K562 (cell line): ENCODE results near the gene GALR1. TPM values are rescaled to one million over a fixed set of nuclear protein-coding genes. Genes with fewer than 3 reads are reported as not detected.

Source experiments
- ATAC-seq: fragments of 200-7000 bp; cut with Tn5 transposase; 3 replicates; pipeline ENCODE4 v1.9.1; 2020; ENCODE audit warnings: moderate library complexity
- BruUV-seq: library from RNA; stranded (reverse); fragments of 400-500 nt; replicated peaks from 2 replicates; lab custom pipeline; 2021; lab: Mats Ljungman, UMichigan
- CTCF ChIA-PET: fragments of 300-600 bp; formaldehyde crosslinking; extraction: SDS; loops from one replicate; lab custom pipeline; 2021; ENCODE audit warnings: low intra/inter-chr PET ratio; lab: Yijun Ruan, JAX
- POLR2A ChIA-PET: fragments of 300-600, 350-650 bp; sonication (Branson Sonifier 250); formaldehyde crosslinking; extraction: SDS; loops from one replicate; lab custom pipeline; 2021; ENCODE audit warnings: antibody characterized with exemption, inconsistent platforms; lab: Yijun Ruan, JAX
- DNase-seq, 4 experiments: peaks; one replicate each; pipeline versions ENCODE4 v3.0.0 to v3.0.0-alpha.2; 2011 to 2018; ENCODE audit warnings: low spot score in 3 of 4, mixed read lengths in 3 of 4; ENCODE audit errors: extremely low read depth in 1 of 4
- FAIRE-seq: peaks from 2 replicates; lab custom pipeline; 2011; peaks lifted over from hg19 to GRCh38; lab: Jason Lieb, UNC
- H2AFZ ChIP-seq: 2 replicates; pipeline ENCODE4 v1.6.0; 2011; ENCODE audit warnings: low read depth, low read length, control low read depth, inconsistent platforms
- H3K27ac ChIP-seq: fragments of 200-600 bp; 3 replicates; pipeline ENCODE4 v1.8.0; 2011; ENCODE audit warnings: low read depth, mild to moderate bottlenecking, control low read depth, inconsistent platforms, low read length, moderate library complexity, mixed read lengths; ENCODE audit errors: extremely low read depth
- H3K27me3 ChIP-seq, 2 experiments: fragments of 300-600 bp in 1 of 2; 2 replicates in 1 of 2; 3 replicates in 1 of 2; pipeline versions ENCODE4 v1.6.0 to v1.8.0; 2011; ENCODE audit warnings: inconsistent platforms in 2 of 2, low read length in 2 of 2, mild to moderate bottlenecking in 1 of 2, mixed read lengths in 1 of 2, moderate library complexity in 1 of 2; ENCODE audit not compliant: control insufficient read depth in 2 of 2, insufficient read depth in 2 of 2
- H3K36me3 ChIP-seq: fragments of 300-600 bp; 3 replicates; pipeline ENCODE4 v1.8.0; 2011; ENCODE audit warnings: mild to moderate bottlenecking, low read length, inconsistent platforms; ENCODE audit not compliant: control insufficient read depth, insufficient read depth
- H3K4me1 ChIP-seq, 2 experiments: fragments of 200-600 bp in 1 of 2; replicated peaks in 1 of 2; 2 replicates in 1 of 2; 3 replicates in 1 of 2; pipeline versions ENCODE4 v1.5.1 to v1.8.0; 2011; ENCODE audit warnings: inconsistent platforms in 2 of 2, low read length in 2 of 2, mild to moderate bottlenecking in 1 of 2, mixed read lengths in 1 of 2, moderate library complexity in 1 of 2; ENCODE audit not compliant: control insufficient read depth in 2 of 2, insufficient read depth in 2 of 2
- H3K4me2 ChIP-seq: 2 replicates; pipeline ENCODE4 v1.6.1; 2011; ENCODE audit warnings: low read length, control low read depth, inconsistent platforms, mixed read lengths; ENCODE audit not compliant: insufficient read depth
- H3K4me3 ChIP-seq: fragments of 200-600 bp; sonication (generic), shearing (Covaris generic); 2 replicates; pipeline ENCODE4 v1.5.1; 2016; ENCODE audit warnings: control low read depth, inconsistent platforms
- H3K79me2 ChIP-seq: fragments of 200-600 bp; 3 replicates; pipeline ENCODE4 v1.8.0; 2011; ENCODE audit warnings: low read length, inconsistent platforms; ENCODE audit not compliant: control insufficient read depth, insufficient read depth
- H3K9ac ChIP-seq, 2 experiments: 2 replicates each; pipeline versions ENCODE4 v1.6.0 to v1.6.1; 2011; ENCODE audit warnings: low read depth in 2 of 2, low read length in 2 of 2, control low read depth in 1 of 2, inconsistent platforms in 1 of 2, mild to moderate bottlenecking in 1 of 2, mixed read lengths in 1 of 2; ENCODE audit not compliant: insufficient read depth in 1 of 2
- H3K9me1 ChIP-seq: one replicate; pipeline ENCODE4 v1.6.0; 2011; ENCODE audit warnings: inconsistent platforms, mild to moderate bottlenecking, low read length, moderate library complexity; ENCODE audit not compliant: control insufficient read depth, insufficient read depth
- H3K9me3 ChIP-seq: replicated peaks from 2 replicates; pipeline ENCODE4 v1.5.1; 2011; ENCODE audit warnings: low read depth, low read length, inconsistent platforms; ENCODE audit not compliant: control insufficient read depth, insufficient read depth
- H4K20me1 ChIP-seq: replicated peaks from 2 replicates; pipeline ENCODE4 v1.6.1; 2011; ENCODE audit warnings: low read length, inconsistent platforms, mixed read lengths; ENCODE audit not compliant: control insufficient read depth, insufficient read depth
- HDAC1 ChIP-seq, 2 experiments: fragments of 450-650 bp; IDR thresholded peaks; 2 replicates each; pipeline ENCODE4 v1.6.1; 2016 to 2017; ENCODE audit warnings: inconsistent platforms in 1 of 2, mild to moderate bottlenecking in 1 of 2, moderate library complexity in 1 of 2
- WGBS: fragments of 100-300 bp; shearing (Covaris generic); methylation state at CpG from one replicate; pipeline ENCODE4 v1.1.6; 2016; ENCODE audit warnings: low coverage, mixed read lengths; ENCODE audit not compliant: insufficient coverage; ENCODE audit errors: missing lambda C conversion rate; 5-methylcytosine and 5-hydroxymethylcytosine counted together
- in situ Hi-C: fragments of 300-500 bp; cut with MboI; formaldehyde crosslinking; loops from 4 replicates; pipeline ENCODE4 v1.15.0; 2018; ENCODE audit warnings: inconsistent platforms, mixed read lengths
- intact Hi-C: fragments of 100-400 bp; cut with micrococcal nuclease; formaldehyde crosslinking; loops from 2 replicates; pipeline ENCODE4 v1.14.2; 2022
- polyA plus RNA-seq, 8 experiments: library from polyadenylated mRNA; depleted of rRNA in 4 of 8; stranded (reverse) in 5 of 8; unstranded in 3 of 8; fragments of >200 nt; fragmentation: Nextera tagmentation in 2 of 8; fragmentation: Illumina TruSeq in 1 of 8; extraction: Ambion mirVana in 2 of 8; extraction: Trizol in 1 of 8; gene quantifications; 2 replicates each; pipeline versions ENCODE4 v1.2.1 to v1.2.3, GENCODE V29; 2011 to 2014; ENCODE audit warnings: inconsistent platforms in 1 of 8, missing spikeins in 1 of 8
- total RNA-seq, 7 experiments: library from RNA; depleted of rRNA in 6 of 7; stranded (reverse); fragments of >200 nt in 6 of 7; fragmentation: Illumina TruSeq in 2 of 7; extraction: Trizol in 2 of 7; gene quantifications; 2 replicates each; pipeline versions ENCODE4 v1.2.1 to v1.2.3, GENCODE V29; 2011 to 2021; ENCODE audit warnings: low replicate concordance in 1 of 7
- TF ChIP-seq, protein P1 (sequence below), 2 experiments: fragments of 450-650 bp; formaldehyde crosslinking in 1 of 2; IDR thresholded peaks; 2 replicates each; pipeline versions ENCODE4 v1.4.0 to v1.6.1; 2014 to 2020; ENCODE audit warnings: mild to moderate bottlenecking in 2 of 2, borderline replicate concordance in 1 of 2, low read depth in 1 of 2

Gene GALR1
- total and polyA plus RNA-seq, 9 of the 15 experiments (the other 6 are each of a cell fraction or from before 2014, with no cell fraction given): not detected

DNA sequence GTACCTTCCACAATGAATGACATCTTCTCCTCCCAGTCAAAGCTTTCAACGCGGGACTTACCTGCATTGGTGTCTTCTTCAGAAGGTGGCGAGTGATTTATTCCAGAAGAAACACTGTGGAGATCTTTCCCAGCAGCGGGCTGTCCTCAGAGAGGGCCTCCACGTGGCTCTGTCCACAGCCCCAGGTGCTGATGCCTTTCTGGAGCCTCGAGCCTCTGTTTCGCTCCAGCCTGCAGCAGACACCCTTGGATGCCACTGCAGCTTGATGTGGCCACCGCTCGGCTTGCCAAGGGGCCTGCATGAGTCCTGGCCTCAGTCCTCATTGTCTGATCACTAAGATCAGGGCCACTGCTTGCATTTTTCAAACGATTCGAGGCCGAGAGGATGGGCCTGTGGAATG, 46.6 kb upstream of the GALR1 start:
- H3K9ac ChIP-seq: no peak overlapping the region
- FAIRE-seq: no peak
- H4K20me1 ChIP-seq: no peaks in the 10 kb centered on the region
- no peak for ATAC-seq
- H3K4me3 ChIP-seq: no peak overlapping the region
- in situ Hi-C loops (no loop called here), intact Hi-C loops (no loop called here)
- no peaks in the 10 kb centered on the region for H3K79me2 ChIP-seq
- no peak overlapping the region for H3K4me2 ChIP-seq
- no TSS peak for BruUV-seq
- H3K27ac ChIP-seq: no peak overlapping the region
- CTCF ChIA-PET: no interaction called here
- peaks cover 0 to 17% of the 10 kb centered on the region in 2 experiments; a peak in 1 of 5 replicates for H3K27me3 ChIP-seq
- H3K9me3 ChIP-seq: no peaks in the 10 kb centered on the region
- DNase-seq: no peak
- no peaks in the 10 kb centered on the region for H3K9me1 ChIP-seq
- POLR2A ChIA-PET: no interaction called here
- H3K36me3 ChIP-seq: no peaks in the 10 kb centered on the region
- 0% methylated on average over 8 of the region's 12 CpGs for WGBS
- TF ChIP-seq, protein P1, sequence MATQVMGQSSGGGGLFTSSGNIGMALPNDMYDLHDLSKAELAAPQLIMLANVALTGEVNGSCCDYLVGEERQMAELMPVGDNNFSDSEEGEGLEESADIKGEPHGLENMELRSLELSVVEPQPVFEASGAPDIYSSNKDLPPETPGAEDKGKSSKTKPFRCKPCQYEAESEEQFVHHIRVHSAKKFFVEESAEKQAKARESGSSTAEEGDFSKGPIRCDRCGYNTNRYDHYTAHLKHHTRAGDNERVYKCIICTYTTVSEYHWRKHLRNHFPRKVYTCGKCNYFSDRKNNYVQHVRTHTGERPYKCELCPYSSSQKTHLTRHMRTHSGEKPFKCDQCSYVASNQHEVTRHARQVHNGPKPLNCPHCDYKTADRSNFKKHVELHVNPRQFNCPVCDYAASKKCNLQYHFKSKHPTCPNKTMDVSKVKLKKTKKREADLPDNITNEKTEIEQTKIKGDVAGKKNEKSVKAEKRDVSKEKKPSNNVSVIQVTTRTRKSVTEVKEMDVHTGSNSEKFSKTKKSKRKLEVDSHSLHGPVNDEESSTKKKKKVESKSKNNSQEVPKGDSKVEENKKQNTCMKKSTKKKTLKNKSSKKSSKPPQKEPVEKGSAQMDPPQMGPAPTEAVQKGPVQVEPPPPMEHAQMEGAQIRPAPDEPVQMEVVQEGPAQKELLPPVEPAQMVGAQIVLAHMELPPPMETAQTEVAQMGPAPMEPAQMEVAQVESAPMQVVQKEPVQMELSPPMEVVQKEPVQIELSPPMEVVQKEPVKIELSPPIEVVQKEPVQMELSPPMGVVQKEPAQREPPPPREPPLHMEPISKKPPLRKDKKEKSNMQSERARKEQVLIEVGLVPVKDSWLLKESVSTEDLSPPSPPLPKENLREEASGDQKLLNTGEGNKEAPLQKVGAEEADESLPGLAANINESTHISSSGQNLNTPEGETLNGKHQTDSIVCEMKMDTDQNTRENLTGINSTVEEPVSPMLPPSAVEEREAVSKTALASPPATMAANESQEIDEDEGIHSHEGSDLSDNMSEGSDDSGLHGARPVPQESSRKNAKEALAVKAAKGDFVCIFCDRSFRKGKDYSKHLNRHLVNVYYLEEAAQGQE (IDR thresholded peaks at IDR 0.05; ENCODE audit: borderline replicate concordance): peak; percentile 75
- TF ChIP-seq, protein P1 (CRISPR knock-in tag; IDR thresholded peaks at IDR 0.05; ENCODE audit: low read depth): peak; percentile 81
- TF ChIP-seq HDAC1 (IDR thresholded peaks at IDR 0.05): no peak
- H2AFZ ChIP-seq: no peak overlapping the region
- H3K4me1 ChIP-seq: no peaks in the 10 kb centered on the region
